HepG2 (cell line): ENCODE measurements around the gene SPRED2. TPM values are rescaled to one million over a fixed set of nuclear protein-coding genes. Genes with fewer than 3 reads are reported as not detected.
A peak's percentile ranks its signal among the peaks of the same experiment; 100 is the strongest.

Source experiments
- ATAC-seq: fragments of 200-7000 bp; cut with Tn5 transposase; 3 replicates; pipeline ENCODE4 v1.9.1; 2020; ENCODE audit warnings: mild to moderate bottlenecking, moderate library complexity
- BruUV-seq: library from RNA; stranded (reverse); fragments of 400-500 nt; replicated peaks from 2 replicates; lab custom pipeline; 2021; lab: Mats Ljungman, UMichigan
- CTCF ChIA-PET: fragments of 300-600 bp; formaldehyde crosslinking; extraction: SDS; loops from one replicate; lab custom pipeline; 2021; ENCODE audit warnings: low total read pairs, inconsistent platforms, low intra/inter-chr PET ratio; lab: Yijun Ruan, JAX
- POLR2A ChIA-PET: fragments of 350-600 bp; sonication (Branson Sonifier 250); formaldehyde crosslinking; loops from one replicate; lab custom pipeline; 2020; ENCODE audit warnings: antibody characterized with exemption, inconsistent platforms; lab: Yijun Ruan, JAX
- DNase-seq: peaks from one replicate; pipeline ENCODE4 v3.0.0-alpha.2; 2015; ENCODE audit warnings: low spot score
- FAIRE-seq: peaks from 3 replicates; lab custom pipeline; 2011; peaks lifted over from hg19 to GRCh38; lab: Jason Lieb, UNC
- H2AFZ ChIP-seq: one replicate; pipeline ENCODE4 v1.6.1; 2011; ENCODE audit warnings: low read length, inconsistent platforms
- H3K27ac ChIP-seq: fragments of 300-600 bp; 3 replicates; pipeline ENCODE4 v1.8.0; 2011; ENCODE audit warnings: mixed run types, mild to moderate bottlenecking, mixed read lengths, low read length, inconsistent platforms; ENCODE audit not compliant: insufficient read depth; ENCODE audit errors: extremely low read length
- H3K27me3 ChIP-seq, 2 experiments: fragments of 200-600 bp in 1 of 2; 2 replicates in 1 of 2; 3 replicates in 1 of 2; pipeline versions ENCODE4 v1.6.0 to v1.8.0; 2011; ENCODE audit warnings: low read length in 2 of 2, mild to moderate bottlenecking in 2 of 2, moderate library complexity in 2 of 2, inconsistent platforms in 1 of 2; ENCODE audit not compliant: insufficient read depth in 2 of 2, control insufficient read depth in 1 of 2
- H3K36me3 ChIP-seq, 2 experiments: fragments of 200-600 bp in 1 of 2; replicated peaks in 1 of 2; 2 replicates in 1 of 2; 3 replicates in 1 of 2; pipeline versions ENCODE4 v1.5.1 to v1.8.0; 2011; ENCODE audit warnings: low read length in 2 of 2, inconsistent platforms in 1 of 2; ENCODE audit not compliant: insufficient read depth in 2 of 2, control insufficient read depth in 1 of 2
- H3K4me1 ChIP-seq: 2 replicates; pipeline ENCODE4 v1.5.1; 2012; ENCODE audit warnings: low read length, inconsistent platforms; ENCODE audit not compliant: insufficient read depth
- H3K4me2 ChIP-seq: 2 replicates; pipeline ENCODE4 v1.6.0; 2011; ENCODE audit warnings: low read depth, low read length, inconsistent platforms
- H3K4me3 ChIP-seq, 3 experiments: fragments of 200-600 bp in 1 of 3; sonication (generic), shearing (Covaris generic) in 1 of 3; replicated peaks in 1 of 3; 2 replicates each; pipeline ENCODE4 v1.5.1; 2011 to 2016; ENCODE audit warnings: low read length in 3 of 3, inconsistent platforms in 2 of 3, low read depth in 2 of 3, mild to moderate bottlenecking in 2 of 3, control low read depth in 1 of 3, mixed read lengths in 1 of 3; ENCODE audit not compliant: insufficient read depth in 1 of 3
- H3K79me2 ChIP-seq: one replicate; pipeline ENCODE4 v1.6.1; 2011; ENCODE audit warnings: low read length, inconsistent platforms; ENCODE audit not compliant: insufficient read depth
- H3K9ac ChIP-seq: 2 replicates; pipeline ENCODE4 v1.6.0; 2011; ENCODE audit warnings: mild to moderate bottlenecking, low read depth, low read length, inconsistent platforms; ENCODE audit not compliant: insufficient read depth
- H3K9me3 ChIP-seq: 2 replicates; pipeline ENCODE4 v1.5.1; 2012; ENCODE audit warnings: mild to moderate bottlenecking, low read length
- H4K20me1 ChIP-seq: 2 replicates; pipeline ENCODE4 v1.6.0; 2011; ENCODE audit warnings: inconsistent platforms, mild to moderate bottlenecking, low read length, moderate library complexity; ENCODE audit not compliant: insufficient read depth
- BCL6 ChIP-seq: IDR thresholded peaks from 2 replicates; pipeline ENCODE4 v1.6.1; 2016; ENCODE audit warnings: missing genetic modification reagents, missing compliant biosample characterization
- CCAR2 ChIP-seq: fragments of 200-400 bp; formaldehyde crosslinking; optimal IDR thresholded peaks from 2 replicates; pipeline ENCODE3; 2018; ENCODE audit warnings: low read depth, mild to moderate bottlenecking, low read length, moderate library complexity
- CCDC6 ChIP-seq: sonication (generic); formaldehyde crosslinking; IDR thresholded peaks from 2 replicates; pipeline ENCODE4 v1.8.1; 2022; ENCODE audit warnings: mild to moderate bottlenecking, missing genetic modification reagents, moderate library complexity
- CHD2 ChIP-seq: IDR thresholded peaks from 2 replicates; pipeline ENCODE4 v1.6.1; 2011; ENCODE audit warnings: low read depth, low read length, improper control_type of control experiment
- IRF2 ChIP-seq: IDR thresholded peaks from 2 replicates; pipeline ENCODE4 v1.6.1; 2018; ENCODE audit warnings: missing genetic modification reagents, missing compliant biosample characterization
- KDM5A ChIP-seq: fragments of 200-600 bp; sonication (generic); IDR thresholded peaks from 2 replicates; pipeline ENCODE4 v1.7.0; 2018; ENCODE audit warnings: antibody characterized with exemption, mild to moderate bottlenecking, low read length, borderline replicate concordance
- LCORL ChIP-seq, 2 experiments: fragments of 450-650 bp in 1 of 2; sonication (generic) in 1 of 2; formaldehyde crosslinking in 1 of 2; IDR thresholded peaks; 2 replicates each; pipeline versions ENCODE4 v1.5.0 to v1.6.1; 2017 to 2020; ENCODE audit warnings: antibody characterized with exemption in 1 of 2, missing genetic modification reagents in 1 of 2
- NCOR1 ChIP-seq: fragments of 200-600 bp; sonication (generic); IDR thresholded peaks from 2 replicates; pipeline ENCODE4 v1.7.0; 2017; ENCODE audit warnings: antibody characterized with exemption, low read length, borderline replicate concordance
- NFYC ChIP-seq: IDR thresholded peaks from 2 replicates; pipeline ENCODE4 v1.6.1; 2016; ENCODE audit warnings: missing genetic modification reagents, missing compliant biosample characterization
- PHF8 ChIP-seq: sonication (generic); formaldehyde crosslinking; IDR thresholded peaks from 2 replicates; pipeline ENCODE4 v1.5.0; 2020; ENCODE audit warnings: missing genetic modification reagents
- POLR2AphosphoS5 ChIP-seq: IDR thresholded peaks from 2 replicates; pipeline ENCODE4 v1.6.1; 2012; ENCODE audit warnings: low read depth, low read length
- SIX1 ChIP-seq: sonication (generic); formaldehyde crosslinking; IDR thresholded peaks from 2 replicates; pipeline ENCODE4 v1.4.0; 2020; ENCODE audit warnings: missing genetic modification reagents, borderline replicate concordance
- SP5 ChIP-seq: IDR thresholded peaks from 2 replicates; pipeline ENCODE4 v1.6.1; 2016; ENCODE audit warnings: low read depth, borderline replicate concordance
- STAG1 ChIP-seq: sonication (generic); formaldehyde crosslinking; IDR thresholded peaks from 2 replicates; pipeline ENCODE4 v1.4.0; 2020; ENCODE audit warnings: missing genetic modification reagents
- ZBTB7A ChIP-seq: sonication (generic); formaldehyde crosslinking; IDR thresholded peaks from 2 replicates; pipeline ENCODE4 v1.8.0; 2022; ENCODE audit warnings: mild to moderate bottlenecking, missing genetic modification reagents
- ZNF792 ChIP-seq: IDR thresholded peaks from 2 replicates; pipeline ENCODE4 v1.6.1; 2016
- ZNF850 ChIP-seq: sonication (generic); formaldehyde crosslinking; conservative IDR thresholded peaks from 2 replicates; pipeline ENCODE4 v1.9.0; 2021; ENCODE audit warnings: mild to moderate bottlenecking, missing genetic modification reagents
- WGBS: methylation state at CpG from one replicate; pipeline ENCODE4 v1.1.6; 2017; ENCODE audit warnings: low lambda C conversion rate; 5-methylcytosine and 5-hydroxymethylcytosine counted together
- in situ Hi-C: cut with HindIII; loops from 2 replicates; pipeline ENCODE4 v1.10.0; 2017; ENCODE audit warnings: low pct_unique_long_range_greater_than_20kb; ENCODE audit not compliant: extremely low pct_ligation_motif_present
- intact Hi-C: fragments of 100-400 bp; cut with micrococcal nuclease; formaldehyde crosslinking; loops from one replicate; pipeline ENCODE4 v1.10.0; 2022; ENCODE audit not compliant: unreplicated experiment
- polyA plus RNA-seq, 8 experiments: library from polyadenylated mRNA; depleted of rRNA in 3 of 8; stranded (reverse) in 7 of 8; unstranded in 1 of 8; fragments of >200 nt; fragmentation: Illumina TruSeq in 4 of 8; extraction: Trizol in 4 of 8; gene quantifications; 2 replicates each; pipeline versions ENCODE4 v1.2.1 to v1.2.3, GENCODE V29; 2011 to 2016; ENCODE audit warnings: low read depth in 4 of 8, missing spikeins in 1 of 8, mixed read lengths in 1 of 8; ENCODE audit not compliant: insufficient read depth in 1 of 8
- total RNA-seq, 5 experiments: library from RNA; depleted of rRNA; stranded (reverse); fragments of >200 nt; fragmentation: Illumina TruSeq; extraction: Trizol; gene quantifications; 2 replicates each; pipeline ENCODE4 v1.2.3, GENCODE V29; 2016; ENCODE audit warnings: low read depth in 1 of 5
- TF ChIP-seq, protein P1 (sequence below): sonication (generic); formaldehyde crosslinking; IDR thresholded peaks from 2 replicates; pipeline ENCODE4 v1.9.0; 2022; ENCODE audit warnings: low read depth, missing genetic modification reagents
- TF ChIP-seq, protein P2 (sequence below): sonication (generic); formaldehyde crosslinking; IDR thresholded peaks from 2 replicates; pipeline ENCODE4 v1.5.1; 2020; ENCODE audit warnings: mild to moderate bottlenecking, moderate library complexity, missing genetic modification reagents
- TF ChIP-seq, protein P3 (sequence below): sonication (generic); formaldehyde crosslinking; IDR thresholded peaks from 2 replicates; pipeline ENCODE4 v1.5.0; 2020; ENCODE audit warnings: missing genetic modification reagents

The SPRED2 gene
- total and polyA plus RNA-seq, 2 of the 13 experiments (the other 11 are each of a cell fraction or from before 2014, with no cell fraction given) = 13.0 to 37.0 TPM

DNA sequence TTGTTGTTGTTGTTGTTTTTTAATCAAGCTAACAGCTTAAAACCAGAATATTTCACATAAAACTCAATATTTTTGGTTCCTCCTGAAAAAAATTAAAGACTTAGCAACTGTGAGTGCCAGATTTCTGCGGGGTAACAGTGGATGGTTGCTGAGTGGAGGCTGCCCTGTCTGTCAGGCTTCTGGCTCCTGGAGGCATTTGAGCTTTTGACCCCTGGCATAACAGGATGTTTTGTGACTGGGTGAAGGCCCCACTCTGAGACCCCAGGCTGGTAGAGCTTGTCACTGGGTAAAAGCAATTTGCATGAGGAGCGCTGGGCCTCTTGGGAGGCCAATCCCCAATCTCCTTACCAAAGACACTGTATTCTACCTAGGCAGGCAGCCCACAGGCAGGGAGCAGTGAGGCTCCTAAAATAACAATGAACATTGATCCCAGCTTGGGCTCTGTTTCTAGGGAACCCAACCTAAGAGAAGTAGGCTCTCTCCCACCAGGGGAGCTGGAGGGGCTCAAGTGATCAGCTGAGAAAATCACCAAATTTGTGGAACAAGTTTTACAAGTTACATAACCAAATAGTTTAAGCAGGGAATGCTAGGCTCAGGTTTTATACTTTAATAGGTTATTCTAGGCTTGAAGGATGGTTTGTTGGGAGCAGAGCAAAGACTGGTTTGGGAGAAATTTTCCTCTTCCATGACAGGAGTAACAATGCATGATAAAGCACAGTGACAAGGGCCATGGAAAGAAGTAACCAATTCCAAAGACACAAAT, 5.9 kb upstream of the SPRED2 start:
- intact Hi-C loops = no loop called here
- Histone ChIP-seq H3K9me3 (no peaks in the 10 kb centered on the region), H3K9ac (peak overlapping the region; percentile 90), H3K36me3 (no peaks in the 10 kb centered on the region), H3K4me2 (peak overlapping the region; percentile 96), H3K27me3 (no peaks in the 10 kb centered on the region; a peak in 1 of 5 replicates), H3K4me1 (peaks cover 45% of the 10 kb centered on the region), H3K79me2 (no peaks in the 10 kb centered on the region), H3K27ac (peak overlapping the region; percentile 97), H3K4me3 (peak overlapping the region; percentile 63 to 82 (median 80)), H4K20me1 (no peaks in the 10 kb centered on the region), H2AFZ (no peak overlapping the region)
- ChIA-PET POLR2A (interaction anchor here (0.6 to 5.5 kb wide), 15 partner anchors 11 to 784 kb away, joined by 3 to 66 read pairs (median 5); partner anchors contain the start of gene ACTR2), CTCF (no interaction called here)
- ATAC-seq (peak; percentile 34), DNase-seq (peak; percentile 74), FAIRE-seq (no peak)
- in situ Hi-C loops = loop anchor here (10.0 kb wide), 1 partner anchor 116 kb away; no protein-coding TSS in a partner anchor
- BruUV-seq = no TSS peak
- 32% methylated on average over 2 of the region's 2 CpGs for WGBS
- TF ChIP-seq, protein P1, sequence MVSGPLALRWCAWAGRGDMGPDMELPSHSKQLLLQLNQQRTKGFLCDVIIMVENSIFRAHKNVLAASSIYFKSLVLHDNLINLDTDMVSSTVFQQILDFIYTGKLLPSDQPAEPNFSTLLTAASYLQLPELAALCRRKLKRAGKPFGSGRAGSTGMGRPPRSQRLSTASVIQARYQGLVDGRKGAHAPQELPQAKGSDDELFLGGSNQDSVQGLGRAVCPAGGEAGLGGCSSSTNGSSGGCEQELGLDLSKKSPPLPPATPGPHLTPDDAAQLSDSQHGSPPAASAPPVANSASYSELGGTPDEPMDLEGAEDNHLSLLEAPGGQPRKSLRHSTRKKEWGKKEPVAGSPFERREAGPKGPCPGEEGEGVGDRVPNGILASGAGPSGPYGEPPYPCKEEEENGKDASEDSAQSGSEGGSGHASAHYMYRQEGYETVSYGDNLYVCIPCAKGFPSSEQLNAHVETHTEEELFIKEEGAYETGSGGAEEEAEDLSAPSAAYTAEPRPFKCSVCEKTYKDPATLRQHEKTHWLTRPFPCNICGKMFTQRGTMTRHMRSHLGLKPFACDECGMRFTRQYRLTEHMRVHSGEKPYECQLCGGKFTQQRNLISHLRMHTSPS (CRISPR knock-in tag) = peak; percentile 76; the same call in 1 of the 2 replicates
- no peak for TF ChIP-seq SP5
- no peak for TF ChIP-seq LCORL (IDR thresholded peaks at IDR 0.05)
- TF ChIP-seq LCORL (CRISPR knock-in tag; IDR thresholded peaks at IDR 0.05) = peak; percentile 78; the same call in 1 of the 2 replicates
- TF ChIP-seq, protein P2, sequence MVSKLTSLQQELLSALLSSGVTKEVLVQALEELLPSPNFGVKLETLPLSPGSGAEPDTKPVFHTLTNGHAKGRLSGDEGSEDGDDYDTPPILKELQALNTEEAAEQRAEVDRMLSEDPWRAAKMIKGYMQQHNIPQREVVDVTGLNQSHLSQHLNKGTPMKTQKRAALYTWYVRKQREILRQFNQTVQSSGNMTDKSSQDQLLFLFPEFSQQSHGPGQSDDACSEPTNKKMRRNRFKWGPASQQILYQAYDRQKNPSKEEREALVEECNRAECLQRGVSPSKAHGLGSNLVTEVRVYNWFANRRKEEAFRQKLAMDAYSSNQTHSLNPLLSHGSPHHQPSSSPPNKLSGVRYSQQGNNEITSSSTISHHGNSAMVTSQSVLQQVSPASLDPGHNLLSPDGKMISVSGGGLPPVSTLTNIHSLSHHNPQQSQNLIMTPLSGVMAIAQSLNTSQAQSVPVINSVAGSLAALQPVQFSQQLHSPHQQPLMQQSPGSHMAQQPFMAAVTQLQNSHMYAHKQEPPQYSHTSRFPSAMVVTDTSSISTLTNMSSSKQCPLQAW (CRISPR knock-in tag) = 0 out of 2 replicates have a peak, but pooled peaks have one; percentile 14
- peak; percentile 26; the same call in 1 of the 2 replicates for TF ChIP-seq ZNF792 (CRISPR knock-in tag)
- peak; percentile 50 for TF ChIP-seq POLR2AphosphoS5
- peak; percentile 15; the same call in 1 of the 2 replicates for TF ChIP-seq IRF2 (CRISPR knock-in tag)
- TF ChIP-seq CHD2 = no peak
- TF ChIP-seq PHF8 (CRISPR knock-in tag) = peak; percentile 43; the same call in 1 of the 2 replicates
- TF ChIP-seq SIX1 (CRISPR knock-in tag) = 0 out of 2 replicates have a peak, but pooled peaks have one; percentile 10
- TF ChIP-seq ZNF850 = 0 out of 2 replicates have a peak, but pooled peaks have one; percentile 28
- TF ChIP-seq KDM5A = 0 out of 2 replicates have a peak, but pooled peaks have one; percentile 30
- TF ChIP-seq ZBTB7A (CRISPR knock-in tag) = peak; percentile 71; the same call in 1 of the 2 replicates
- peak; percentile 33; the same call in 1 of the 2 replicates for TF ChIP-seq NCOR1
- TF ChIP-seq STAG1 (CRISPR knock-in tag) = 0 out of 2 replicates have a peak, but pooled peaks have one; percentile 19
- 0 out of 2 replicates have a peak, but pooled peaks have one; percentile 32 for TF ChIP-seq CCDC6
- peak; percentile 8; the same call in 1 of the 2 replicates for TF ChIP-seq BCL6 (CRISPR knock-in tag)
- TF ChIP-seq NFYC (CRISPR knock-in tag) = 0 out of 2 replicates have a peak, but pooled peaks have one; percentile 11
- no peak for TF ChIP-seq CCAR2
- TF ChIP-seq, protein P3, sequence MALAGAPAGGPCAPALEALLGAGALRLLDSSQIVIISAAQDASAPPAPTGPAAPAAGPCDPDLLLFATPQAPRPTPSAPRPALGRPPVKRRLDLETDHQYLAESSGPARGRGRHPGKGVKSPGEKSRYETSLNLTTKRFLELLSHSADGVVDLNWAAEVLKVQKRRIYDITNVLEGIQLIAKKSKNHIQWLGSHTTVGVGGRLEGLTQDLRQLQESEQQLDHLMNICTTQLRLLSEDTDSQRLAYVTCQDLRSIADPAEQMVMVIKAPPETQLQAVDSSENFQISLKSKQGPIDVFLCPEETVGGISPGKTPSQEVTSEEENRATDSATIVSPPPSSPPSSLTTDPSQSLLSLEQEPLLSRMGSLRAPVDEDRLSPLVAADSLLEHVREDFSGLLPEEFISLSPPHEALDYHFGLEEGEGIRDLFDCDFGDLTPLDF (CRISPR knock-in tag) = no peak
